Fibroblast of lung (primary cell): Measurements from ENCODE around the gene KRTAP9-7. TPM values are rescaled to one million over a fixed set of nuclear protein-coding genes. Genes with fewer than 3 reads are reported as not detected.

Experiments
- DNase-seq, 2 donors: peaks; one replicate each; pipeline versions ENCODE4 v3.0.0 to v3.0.0-alpha.2; 2010; ENCODE audit warnings: low read depth in 2 of 2
- H2AFZ ChIP-seq: 2 replicates; pipeline ENCODE4 v1.5.1; 2012; ENCODE audit warnings: low read length, control low read depth, inconsistent platforms
- H3K27ac ChIP-seq: 2 replicates; pipeline ENCODE4 v1.5.1; 2011; ENCODE audit warnings: low read length, control low read depth; ENCODE audit not compliant: insufficient read depth
- H3K27me3 ChIP-seq: 2 replicates; pipeline ENCODE4 v1.5.1; 2011; ENCODE audit warnings: mild to moderate bottlenecking, low read length; ENCODE audit not compliant: control insufficient read depth, insufficient read depth
- H3K36me3 ChIP-seq: 2 replicates; pipeline ENCODE4 v1.5.1; 2011; ENCODE audit warnings: low read length; ENCODE audit not compliant: control insufficient read depth, insufficient read depth
- H3K4me1 ChIP-seq: 2 replicates; pipeline ENCODE4 v1.5.1; 2011; ENCODE audit warnings: low read length; ENCODE audit not compliant: control insufficient read depth, insufficient read depth; ENCODE audit errors: extremely low read depth
- H3K4me2 ChIP-seq: 2 replicates; pipeline ENCODE4 v1.5.1; 2011; ENCODE audit warnings: low read length, control low read depth; ENCODE audit not compliant: insufficient read depth; ENCODE audit errors: extremely low read depth
- H3K4me3 ChIP-seq, 4 experiments: fragments of 200-600 bp in 1 of 4; sonication (generic) in 1 of 4; replicated peaks in 1 of 4; 2 replicates each; pipeline ENCODE4 v1.5.1; 2011 to 2016; ENCODE audit warnings: low read length in 4 of 4, low read depth in 3 of 4, mild to moderate bottlenecking in 3 of 4, control low read depth in 2 of 4, inconsistent platforms in 1 of 4, mixed read lengths in 1 of 4; ENCODE audit not compliant: insufficient read depth in 1 of 4; ENCODE audit errors: control extremely low read depth in 1 of 4
- H3K79me2 ChIP-seq: 2 replicates; pipeline ENCODE4 v1.5.1; 2012; ENCODE audit warnings: mild to moderate bottlenecking, low read length, inconsistent platforms; ENCODE audit not compliant: control insufficient read depth, insufficient read depth
- H3K9ac ChIP-seq: 2 replicates; pipeline ENCODE4 v1.5.1; 2011; ENCODE audit warnings: mild to moderate bottlenecking, low read length, control low read depth; ENCODE audit not compliant: insufficient read depth
- H3K9me3 ChIP-seq: 2 replicates; pipeline ENCODE4 v1.5.1; 2012; ENCODE audit warnings: low read depth, low read length; ENCODE audit not compliant: control insufficient read depth, insufficient read depth
- H4K20me1 ChIP-seq: 2 replicates; pipeline ENCODE4 v1.5.1; 2011; ENCODE audit warnings: low read length; ENCODE audit not compliant: control insufficient read depth, insufficient read depth; ENCODE audit errors: extremely low read depth
- EZH2 ChIP-seq: IDR thresholded peaks from 2 replicates; pipeline ENCODE4 v1.5.1; 2012; ENCODE audit warnings: low read length, control low read depth, mild to moderate bottlenecking; ENCODE audit errors: missing control alignments
- polyA plus RNA-seq, 2 donors: library from polyadenylated mRNA; depleted of rRNA in 1 of 2; stranded (reverse) in 1 of 2; unstranded in 1 of 2; fragments of >200 nt; gene quantifications; 2 replicates each; pipeline ENCODE4 v1.2.1, GENCODE V29; 2011 to 2012; ENCODE audit warnings: missing spikeins in 1 of 2
- total RNA-seq: library from RNA; depleted of rRNA; stranded (reverse); fragments of >200 nt; gene quantifications from 2 replicates; pipeline ENCODE4 v1.2.1, GENCODE V29; 2014
- TF ChIP-seq, protein P1 (sequence below), 2 donors: IDR thresholded peaks in 1 of 2; conservative IDR thresholded peaks in 1 of 2; 1 replicate in 1 of 2; 2 replicates in 1 of 2; pipeline ENCODE4 v1.5.1; 2011 to 2012; ENCODE audit warnings: low read length in 2 of 2, control low read depth in 1 of 2, inconsistent platforms in 1 of 2, low read depth in 1 of 2, mild to moderate bottlenecking in 1 of 2

KRTAP9-7 gene
- total and polyA plus RNA-seq, 2 donors (not counting 1 experiment from before 2014, with no cell fraction given), result not detected

DNA sequence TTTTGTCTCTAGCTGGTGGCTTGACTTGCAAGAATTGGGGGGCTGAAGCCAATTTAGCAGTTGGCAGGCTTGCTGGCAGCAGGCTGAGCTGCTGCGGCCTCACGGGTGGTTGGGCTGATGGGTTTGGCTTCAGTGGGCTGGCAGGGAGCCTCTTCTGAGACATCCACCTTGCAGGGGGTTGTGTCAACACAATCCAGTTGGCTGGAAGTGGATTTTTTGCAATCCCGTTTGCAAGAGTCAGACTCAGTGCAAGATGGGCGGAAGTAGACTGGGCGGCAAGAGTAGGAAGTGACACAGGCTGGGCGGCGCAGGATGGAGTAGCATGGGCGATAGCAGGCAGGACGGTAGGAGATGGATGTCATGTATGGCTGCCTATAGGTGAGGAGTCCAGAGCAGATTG lies 32.1 kb downstream of the KRTAP9-7 start:
- H2AFZ ChIP-seq, result no peak overlapping the region

GRCh38 chr17:41308251-41308917 lies 32.9 kb downstream of the KRTAP9-7 start:
- Histone ChIP-seq H3K79me2 (no peaks in the 10 kb centered on the region), H3K36me3 (no peaks in the 10 kb centered on the region), H4K20me1 (no peaks in the 10 kb centered on the region), H2AFZ (no peak overlapping the region), H3K4me1 (no peaks in the 10 kb centered on the region), H3K4me2 (no peak overlapping the region), H3K9ac (no peak overlapping the region), H3K9me3 (no peaks in the 10 kb centered on the region), H3K27ac (no peak overlapping the region), H3K27me3 (peaks cover 11% of the 10 kb centered on the region), H3K4me3 (no peak overlapping the region)
- DNase-seq, result no peak
- no peak for TF ChIP-seq EZH2
- TF ChIP-seq, protein P1, sequence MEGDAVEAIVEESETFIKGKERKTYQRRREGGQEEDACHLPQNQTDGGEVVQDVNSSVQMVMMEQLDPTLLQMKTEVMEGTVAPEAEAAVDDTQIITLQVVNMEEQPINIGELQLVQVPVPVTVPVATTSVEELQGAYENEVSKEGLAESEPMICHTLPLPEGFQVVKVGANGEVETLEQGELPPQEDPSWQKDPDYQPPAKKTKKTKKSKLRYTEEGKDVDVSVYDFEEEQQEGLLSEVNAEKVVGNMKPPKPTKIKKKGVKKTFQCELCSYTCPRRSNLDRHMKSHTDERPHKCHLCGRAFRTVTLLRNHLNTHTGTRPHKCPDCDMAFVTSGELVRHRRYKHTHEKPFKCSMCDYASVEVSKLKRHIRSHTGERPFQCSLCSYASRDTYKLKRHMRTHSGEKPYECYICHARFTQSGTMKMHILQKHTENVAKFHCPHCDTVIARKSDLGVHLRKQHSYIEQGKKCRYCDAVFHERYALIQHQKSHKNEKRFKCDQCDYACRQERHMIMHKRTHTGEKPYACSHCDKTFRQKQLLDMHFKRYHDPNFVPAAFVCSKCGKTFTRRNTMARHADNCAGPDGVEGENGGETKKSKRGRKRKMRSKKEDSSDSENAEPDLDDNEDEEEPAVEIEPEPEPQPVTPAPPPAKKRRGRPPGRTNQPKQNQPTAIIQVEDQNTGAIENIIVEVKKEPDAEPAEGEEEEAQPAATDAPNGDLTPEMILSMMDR (conservative IDR thresholded peaks at IDR 0.05 in 1 of 2, IDR thresholded peaks at IDR 0.05 in 1 of 2; ENCODE audit: low read depth in 1 of 2, low read length in 2 of 2), result no peak

More for the DNA sequence above, 32.1 kb downstream of the KRTAP9-7 start:
- H3K4me2 ChIP-seq, result no peak overlapping the region
- DNase-seq, result peak in 1 of 2 donors; percentile 79
- TF ChIP-seq, protein P1 (conservative IDR thresholded peaks at IDR 0.05 in 1 of 2, IDR thresholded peaks at IDR 0.05 in 1 of 2; ENCODE audit: low read depth in 1 of 2, low read length in 2 of 2), result no peak
- TF ChIP-seq EZH2, result no peak
- H3K4me1 ChIP-seq, result no peaks in the 10 kb centered on the region
- peaks cover 16% of the 10 kb centered on the region for H3K27me3 ChIP-seq
- no peaks in the 10 kb centered on the region for H4K20me1 ChIP-seq
- H3K27ac ChIP-seq, result no peak overlapping the region
- no peaks in the 10 kb centered on the region for H3K9me3 ChIP-seq
- no peak overlapping the region for H3K4me3 ChIP-seq
- H3K79me2 ChIP-seq, result no peaks in the 10 kb centered on the region
- no peak overlapping the region for H3K9ac ChIP-seq
- H3K36me3 ChIP-seq, result no peaks in the 10 kb centered on the region

GRCh38 chr17:41308918-41309359 lies 33.4 kb downstream of the KRTAP9-7 start, which contains the start of gene KRTAP16-1:
Gene KRTAP16-1, minus strand, starts transcription at chr17:41309309. Its CDS starts 56 bp downstream, at chr17:41309253.
- peaks cover 9% of the 10 kb centered on the region for H3K27me3 ChIP-seq
- H3K4me3 ChIP-seq, result no peak within 1 kb of the TSS
- H3K36me3 ChIP-seq, result no peaks in the 10 kb centered on the region
- no peak within 1 kb of the TSS for H3K27ac ChIP-seq
- DNase-seq, result no peak
- no peaks in the 10 kb centered on the region for H3K9me3 ChIP-seq
- H3K79me2 ChIP-seq, result no peaks in the 10 kb centered on the region
- TF ChIP-seq, protein P1 (conservative IDR thresholded peaks at IDR 0.05 in 1 of 2, IDR thresholded peaks at IDR 0.05 in 1 of 2; ENCODE audit: low read depth in 1 of 2, low read length in 2 of 2), result no peak
- no peak for TF ChIP-seq EZH2
- H3K4me1 ChIP-seq, result no peaks in the 10 kb centered on the region
- no peak within 1 kb of the TSS for H2AFZ ChIP-seq
- H3K4me2 ChIP-seq, result no peak within 1 kb of the TSS
- no peak within 1 kb of the TSS for H3K9ac ChIP-seq
- no peaks in the 10 kb centered on the region for H4K20me1 ChIP-seq
